A549 treated with Hydrocortisone at 1 μM for 4 hours (cell line): ENCODE results near the gene OTOA. TPM values are rescaled to one million over a fixed set of nuclear protein-coding genes. Genes with fewer than 3 reads are reported as not detected.

Experiments used
- total RNA-seq: library from RNA; stranded (reverse); fragments of 200-300 nt; extraction: Qiagen RNA extraction; gene quantifications from 5 replicates; pipeline ENCODE4 v1.2.3, GENCODE V29; 2022

Gene OTOA
- total RNA-seq, result 0.05 to 0.16 TPM (median 0.09 TPM) in 5 replicates

GRCh38 chr16:21663889-21664647, at the start of gene OTOA:
Gene OTOA, plus strand, starts transcription at chr16:21663968. Its CDS starts 14,547 bp downstream, at chr16:21678515.

GRCh38 chr16:21652453-21652852, 11.3 kb upstream of the OTOA start, which contains the start of gene IGSF6:
Gene IGSF6, minus strand, starts transcription at chr16:21652608. Its CDS starts 10 bp downstream, at chr16:21652598.

Other genes starting within 250 kb of the OTOA start
- 101 to 107 TPM (median 104 TPM) in 5 replicates for gene METTL9, start 64.4 kb upstream of the OTOA start, total RNA-seq
- gene IGSF6, start 11.4 kb upstream of the OTOA start, total RNA-seq, result not detected in 5 replicates
- gene NPIPB4, start 193.8 kb downstream of the OTOA start, total RNA-seq, result 24.4 to 26.7 TPM (median 24.9 TPM) in 5 replicates